Spleen (tissue), 11 donors: ENCODE measurements around the gene ZNF205. TPM values are rescaled to one million over a fixed set of nuclear protein-coding genes. Genes with fewer than 3 reads are reported as not detected.

Experiments used
- DNase-seq: peaks from one replicate; pipeline ENCODE4 v3.0.0-alpha.2; 2020
- H3K27ac ChIP-seq, 8 donors: fragments of 200-600 bp; sonication (generic) in 7 of 8; 1 replicate in 4 of 8; 2 replicates in 4 of 8; pipeline versions ENCODE4 v1.5.0 to v1.8.0; 2016 to 2021; ENCODE audit warnings: inconsistent platforms in 4 of 8, mild to moderate bottlenecking in 4 of 8, moderate library complexity in 1 of 8
- H3K27me3 ChIP-seq, 7 donors: fragments of 200-600 bp; sonication (generic) in 6 of 7; replicated peaks in 1 of 7; 1 replicate in 4 of 7; 2 replicates in 3 of 7; pipeline versions ENCODE4 v1.5.0 to v1.8.0; 2016 to 2021; ENCODE audit warnings: inconsistent platforms in 3 of 7, mild to moderate bottlenecking in 1 of 7
- H3K36me3 ChIP-seq, 6 donors: fragments of 200-600 bp; sonication (generic) in 5 of 6; 1 replicate in 4 of 6; 2 replicates in 2 of 6; pipeline versions ENCODE4 v1.5.0 to v1.8.0; 2016 to 2021; ENCODE audit warnings: inconsistent platforms in 2 of 6
- H3K4me1 ChIP-seq, 6 donors: fragments of 200-600 bp; sonication (generic) in 5 of 6; 1 replicate in 3 of 6; 2 replicates in 3 of 6; pipeline versions ENCODE4 v1.5.0 to v1.8.0; 2016 to 2021; ENCODE audit warnings: inconsistent platforms in 3 of 6
- H3K4me3 ChIP-seq, 8 donors: fragments of 200-600 bp; sonication (generic) in 7 of 8; 1 replicate in 4 of 8; 2 replicates in 4 of 8; pipeline versions ENCODE4 v1.5.0 to v1.8.0; 2016 to 2021; ENCODE audit warnings: inconsistent platforms in 4 of 8, mild to moderate bottlenecking in 4 of 8, moderate library complexity in 2 of 8
- H3K9me3 ChIP-seq, 8 donors: fragments of 200-600 bp; sonication (generic) in 7 of 8; 1 replicate in 4 of 8; 2 replicates in 4 of 8; pipeline versions ENCODE4 v1.5.0 to v1.8.0; 2016 to 2021; ENCODE audit warnings: inconsistent platforms in 4 of 8
- CTCF ChIP-seq, 11 experiments: fragments of 200-600 bp in 7 of 11; fragments of 450-650 bp in 4 of 11; sonication (generic) in 4 of 11; IDR thresholded peaks in 8 of 11; conservative IDR thresholded peaks in 3 of 11; 1 replicate in 7 of 11; 2 replicates in 4 of 11; pipeline versions ENCODE4 v1.4.0 to v1.8.0; 2016 to 2021; ENCODE audit warnings: antibody characterized with exemption in 11 of 11, inconsistent platforms in 4 of 11, mild to moderate bottlenecking in 1 of 11
- POLR2A ChIP-seq, 3 donors: fragments of 450-650 bp; IDR thresholded peaks; one replicate each; pipeline ENCODE4 v1.5.1; 2017; ENCODE audit warnings: antibody characterized with exemption in 3 of 3, mild to moderate bottlenecking in 1 of 3
- POLR2AphosphoS5 ChIP-seq, 3 donors: sonication (generic); formaldehyde crosslinking; IDR thresholded peaks; one replicate each; pipeline ENCODE4 v1.5.1; 2017; ENCODE audit warnings: antibody characterized with exemption in 3 of 3
- WGBS, 5 donors: extraction: QIAGEN DNeasy Blood & Tissue Kit in 3 of 5; methylation state at CpG; one replicate each; pipeline versions ENCODE4 v1.1.5 to v1.1.7; 2013 to 2018; 5-methylcytosine and 5-hydroxymethylcytosine counted together
- intact Hi-C: fragments of 100-400 bp; cut with DNase I; formaldehyde crosslinking; loops from one replicate; pipeline ENCODE4 v1.15.0; 2023; ENCODE audit warnings: low total_unique reads
- polyA plus RNA-seq, 3 donors: library from polyadenylated mRNA; stranded (reverse); fragments of 200-250 nt; gene quantifications; one replicate each; pipeline ENCODE4 v1.2.1, GENCODE V29; 2013
- total RNA-seq, 7 donors: library from RNA; depleted of rRNA in 3 of 7; stranded (reverse); fragments of >200 nt in 3 of 7; fragmentation: NEBNext Ultra II Directional in 4 of 7; extraction: Animal tissue kit (Norgen Biotek cat#: 25700) in 4 of 7; gene quantifications; one replicate each; pipeline versions ENCODE4 v1.1.0 to v1.2.1, GENCODE V29; 2016 to 2021
- donor health status: healthy with polysubstance abuse.
- donor health status: DM: no; HTN: no; CAD: no; lungs with moderate emphysema.
- donor health status: DM: no; HTN: no; CAD: no.
- donor health status: Bipolar disorder and iron deficiency.
- donor health status: healthy.
- donor health status: DM: no; HTN: no; CAD: no.
- donor health status: DM: yes; HTN: yes; CAD: no.

Gene ZNF205
- total and polyA plus RNA-seq, 10 donors, result 3.5 to 14.2 (median 6.1) TPM

DNA sequence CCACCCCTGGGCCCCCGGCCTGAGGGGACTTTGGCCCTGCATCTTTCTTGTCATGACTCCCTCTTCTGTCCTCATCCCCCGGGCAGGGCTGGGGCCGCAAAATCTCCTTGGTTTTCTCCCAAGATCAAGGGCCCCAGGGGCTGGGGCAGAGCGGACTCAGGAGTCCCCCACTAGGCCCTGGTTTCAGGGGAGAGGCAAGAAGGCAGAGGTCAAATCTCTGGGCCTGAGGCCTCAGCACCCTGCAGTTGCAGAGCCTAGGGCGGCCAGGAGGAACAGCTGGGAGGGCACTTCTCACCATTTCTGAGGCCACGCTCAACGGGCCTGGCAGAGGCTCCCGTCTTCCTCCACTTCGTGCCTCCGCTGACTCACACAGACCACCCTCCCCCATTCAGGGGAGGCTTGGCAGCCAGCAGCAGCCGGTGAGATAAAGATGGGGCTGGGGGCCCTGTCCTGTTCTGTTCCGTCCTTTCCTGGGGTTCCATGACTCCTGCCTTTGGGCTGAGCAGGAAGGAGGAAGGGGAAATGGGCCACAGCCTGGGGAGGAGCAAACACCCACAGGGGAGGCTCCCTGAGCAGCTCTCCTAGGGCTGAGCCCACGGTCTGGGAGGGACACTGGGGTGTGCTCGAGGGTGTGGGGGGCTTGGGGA is 25.7 kb upstream of the ZNF205 start:
- Histone ChIP-seq H3K27ac (peak overlapping the region; percentile 28 to 87 (median 82)), H3K9me3 (no peaks in the 10 kb centered on the region), H3K27me3 (peaks cover 0 to 1% (median 0%) of the 10 kb centered on the region in 7 donors), H3K4me3 (peak overlapping the region; percentile 4 to 61 (median 31)), H3K4me1 (peaks cover 4 to 80% (median 35%) of the 10 kb centered on the region in 6 donors), H3K36me3 (no peaks in the 10 kb centered on the region)
- no peak for DNase-seq
- TF ChIP-seq POLR2AphosphoS5 (IDR thresholded peaks at IDR 0.05) (no peak), POLR2A (IDR thresholded peaks at IDR 0.05) (no peak), CTCF (IDR thresholded peaks at IDR 0.05 in 8 of 11, conservative IDR thresholded peaks at IDR 0.05 in 3 of 11) (no peak)
- 34 to 47% (median 44%) methylated on average over 13 to 14 of the region's 14 CpGs for WGBS, 5 donors
- intact Hi-C loops, result no loop called here

- Histone ChIP-seq H3K9me3 (no peaks in the 10 kb centered on the region), H3K4me3 (peak overlapping the region in 7 of 8 donors; percentile 16 to 61 (median 31)), H3K4me1 (peaks cover 4 to 82% (median 35%) of the 10 kb centered on the region in 6 donors), H3K27ac (peak overlapping the region; percentile 28 to 87 (median 82)), H3K27me3 (peaks cover 0 to 5% (median 0%) of the 10 kb centered on the region in 7 donors), H3K36me3 (no peaks in the 10 kb centered on the region)
- intact Hi-C loops, result no loop called here
- TF ChIP-seq CTCF (IDR thresholded peaks at IDR 0.05 in 8 of 11, conservative IDR thresholded peaks at IDR 0.05 in 3 of 11) (peak in 5 of 11 experiments; percentile 4 to 33 (median 14)), POLR2AphosphoS5 (IDR thresholded peaks at IDR 0.05) (peak; percentile 63 to 83 (median 81)), POLR2A (IDR thresholded peaks at IDR 0.05) (no peak)
- peak; percentile 86 for DNase-seq
- WGBS, 5 donors, result 33 to 41% (median 40%) methylated on average over 14 to 18 of the region's 18 CpGs
These were observed 24.8 kb upstream of the ZNF205 start for GRCh38 chr16:3087243-3088235.

DNA sequence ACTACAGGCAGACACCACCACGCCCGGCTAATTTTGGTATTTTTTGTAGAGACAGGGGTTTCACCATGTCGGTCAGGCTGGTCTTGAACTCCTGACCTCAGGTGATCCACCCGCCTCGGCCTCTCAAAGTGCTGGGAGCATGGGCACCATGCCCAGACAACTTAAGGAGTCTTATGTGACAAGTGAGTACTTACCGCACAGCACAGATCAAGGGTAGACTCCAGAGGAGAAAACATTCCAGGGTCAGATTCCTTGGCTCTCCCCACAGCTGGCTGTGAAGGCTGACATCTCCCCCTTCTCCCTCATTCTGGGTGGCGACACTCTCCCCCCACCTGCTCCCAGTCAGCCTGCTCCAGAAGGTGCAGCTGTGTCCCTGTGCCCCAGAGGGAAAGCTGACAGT is 23.9 kb upstream of the ZNF205 start:
- no peaks in the 10 kb centered on the region for H3K36me3 ChIP-seq
- H3K4me3 ChIP-seq, result no peak overlapping the region
- intact Hi-C loops, result no loop called here
- TF ChIP-seq POLR2A (IDR thresholded peaks at IDR 0.05) (no peak), CTCF (IDR thresholded peaks at IDR 0.05 in 8 of 11, conservative IDR thresholded peaks at IDR 0.05 in 3 of 11) (no peak), POLR2AphosphoS5 (IDR thresholded peaks at IDR 0.05) (no peak)
- H3K4me1 ChIP-seq, result peaks cover 4 to 82% (median 35%) of the 10 kb centered on the region in 6 donors
- no peaks in the 10 kb centered on the region for H3K9me3 ChIP-seq
- peak overlapping the region in 6 of 8 donors; percentile 30 to 87 (median 83) for H3K27ac ChIP-seq
- peaks cover 0 to 6% (median 0%) of the 10 kb centered on the region in 7 donors for H3K27me3 ChIP-seq
- WGBS, 5 donors, result 62 to 85% (median 67%) methylated on average over 7 of the region's 7 CpGs
- peak; percentile 31 for DNase-seq
